ENCODE data around the gene GLI2. TPM values are rescaled to one million over a fixed set of nuclear protein-coding genes. Genes with fewer than 3 reads are reported as not detected.

Gene GLI2
- total and polyA plus RNA-seq, 2 of the 13 experiments (the other 11 are each of a cell fraction or from before 2014, with no cell fraction given): not detected

DNA sequence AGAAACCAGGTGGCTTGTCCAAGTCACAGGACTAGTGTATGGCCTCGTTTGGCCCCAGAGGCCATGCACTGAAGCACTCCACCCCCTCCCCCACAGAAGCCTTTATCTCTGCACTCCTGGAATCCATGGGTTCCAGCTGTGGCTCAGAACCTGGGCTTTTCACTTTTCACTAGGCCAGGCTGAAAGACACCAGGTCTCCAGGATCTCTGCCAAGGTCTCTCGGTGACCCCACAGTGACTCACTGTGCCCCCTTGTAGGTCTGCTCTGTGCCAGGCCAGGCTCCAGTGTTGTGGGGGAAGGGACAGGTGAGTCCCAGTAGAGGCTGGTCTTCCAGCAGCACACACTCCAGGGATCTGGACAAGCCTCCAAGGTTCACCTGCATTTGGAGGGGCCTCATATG, 31.0 kb upstream of the GLI2 start (continued):
- TF ChIP-seq, protein P1, sequence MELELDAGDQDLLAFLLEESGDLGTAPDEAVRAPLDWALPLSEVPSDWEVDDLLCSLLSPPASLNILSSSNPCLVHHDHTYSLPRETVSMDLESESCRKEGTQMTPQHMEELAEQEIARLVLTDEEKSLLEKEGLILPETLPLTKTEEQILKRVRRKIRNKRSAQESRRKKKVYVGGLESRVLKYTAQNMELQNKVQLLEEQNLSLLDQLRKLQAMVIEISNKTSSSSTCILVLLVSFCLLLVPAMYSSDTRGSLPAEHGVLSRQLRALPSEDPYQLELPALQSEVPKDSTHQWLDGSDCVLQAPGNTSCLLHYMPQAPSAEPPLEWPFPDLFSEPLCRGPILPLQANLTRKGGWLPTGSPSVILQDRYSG (CRISPR knock-in tag; IDR thresholded peaks at IDR 0.05): no peak

DNA sequence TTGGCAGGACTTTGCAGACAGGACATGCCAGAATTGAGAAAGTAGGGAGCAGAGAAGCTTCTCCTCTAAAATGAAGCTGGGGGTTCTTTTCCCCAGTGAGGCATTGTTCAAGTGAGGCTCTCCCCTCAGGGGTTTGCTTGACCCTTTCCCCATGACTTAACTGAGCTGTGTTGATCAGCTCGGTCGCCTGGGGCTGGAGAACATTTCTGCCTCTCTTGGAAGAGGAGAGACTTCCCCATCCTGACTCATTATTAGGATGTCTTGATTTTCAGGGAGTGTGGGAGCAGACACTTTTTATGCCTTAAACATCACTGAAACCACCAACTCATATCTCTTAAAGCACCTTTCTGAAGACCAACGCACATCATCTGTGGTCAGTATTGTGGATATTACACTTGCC, 27.9 kb upstream of the GLI2 start:
- WGBS (ENCODE audit: low lambda C conversion rate): 5% methylated on average over 3 of the region's 3 CpGs
- Histone ChIP-seq H3K4me2 (ENCODE audit: low read depth, low read length) (no peak overlapping the region), H3K9ac (ENCODE audit: insufficient read depth, low read depth, low read length) (no peak overlapping the region), H3K27ac (ENCODE audit: extremely low read length, insufficient read depth, low read length) (no peak overlapping the region), H3K4me3 (replicated peaks in 1 of 3; ENCODE audit: insufficient read depth in 1 of 3, low read depth in 2 of 3, low read length in 3 of 3) (no peak overlapping the region), H4K20me1 (ENCODE audit: insufficient read depth, low read length) (no peaks in the 10 kb centered on the region), H3K27me3 (ENCODE audit: control insufficient read depth in 1 of 2, insufficient read depth in 2 of 2, low read length in 2 of 2) (peaks cover 8 to 90% of the 10 kb centered on the region in 2 experiments; a peak in 4 of 5 replicates), H3K36me3 (replicated peaks in 1 of 2; ENCODE audit: control insufficient read depth in 1 of 2, insufficient read depth in 2 of 2, low read length in 2 of 2) (no peaks in the 10 kb centered on the region), H3K4me1 (ENCODE audit: insufficient read depth, low read length) (no peaks in the 10 kb centered on the region), H2AFZ (ENCODE audit: low read length) (no peak overlapping the region), H3K9me3 (ENCODE audit: low read length) (no peaks in the 10 kb centered on the region), H3K79me2 (ENCODE audit: insufficient read depth, low read length) (no peaks in the 10 kb centered on the region)
- in situ Hi-C loops (cut with HindIII; ENCODE audit: extremely low pct_ligation_motif_present, low pct_unique_long_range_greater_than_20kb): no loop called here
- no TSS peak for BruUV-seq (replicated peaks)
- ChIA-PET POLR2A (no interaction called here), CTCF (ENCODE audit: low intra/inter-chr PET ratio, low total read pairs) (no interaction called here)
- ATAC-seq (no peak), FAIRE-seq (no peak), DNase-seq (ENCODE audit: low spot score) (no peak)
- intact Hi-C loops (cut with micrococcal nuclease; ENCODE audit: unreplicated experiment): no loop called here
- TF ChIP-seq ZEB1 (IDR thresholded peaks at IDR 0.05; ENCODE audit: insufficient replicate concordance, low read depth) (no peak), TOPORS (CRISPR knock-in tag; IDR thresholded peaks at IDR 0.05) (no peak), ZNF577 (CRISPR knock-in tag; IDR thresholded peaks at IDR 0.05; ENCODE audit: borderline replicate concordance, low read depth) (no peak), PHF21A (CRISPR knock-in tag; IDR thresholded peaks at IDR 0.05) (no peak), ZNF138 (CRISPR knock-in tag; IDR thresholded peaks at IDR 0.05; ENCODE audit: low read depth) (no peak), RBM39 (IDR thresholded peaks at IDR 0.05; ENCODE audit: low read depth, low read length, poor library complexity, severe bottlenecking) (no peak), GLI4 (CRISPR knock-in tag; IDR thresholded peaks at IDR 0.05; ENCODE audit: borderline replicate concordance) (no peak), MBD4 (IDR thresholded peaks at IDR 0.05; ENCODE audit: borderline replicate concordance, low read length) (no peak)
- TF ChIP-seq, protein P2, sequence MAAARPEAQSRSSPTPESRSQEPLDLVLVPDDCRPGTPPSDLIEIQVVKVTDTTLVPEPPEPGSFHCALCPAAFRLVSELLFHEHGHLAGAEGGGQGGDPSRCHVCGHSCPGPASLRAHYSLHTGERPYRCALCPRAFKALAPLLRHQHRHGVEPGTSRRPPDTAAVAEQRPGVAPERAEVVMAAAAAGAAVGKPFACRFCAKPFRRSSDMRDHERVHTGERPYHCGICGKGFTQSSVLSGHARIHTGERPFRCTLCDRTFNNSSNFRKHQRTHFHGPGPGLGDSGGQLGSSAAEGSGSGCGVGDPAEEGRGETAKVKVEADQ (CRISPR knock-in tag; IDR thresholded peaks at IDR 0.05; ENCODE audit: borderline replicate concordance): no peak
- TF ChIP-seq, protein P3, sequence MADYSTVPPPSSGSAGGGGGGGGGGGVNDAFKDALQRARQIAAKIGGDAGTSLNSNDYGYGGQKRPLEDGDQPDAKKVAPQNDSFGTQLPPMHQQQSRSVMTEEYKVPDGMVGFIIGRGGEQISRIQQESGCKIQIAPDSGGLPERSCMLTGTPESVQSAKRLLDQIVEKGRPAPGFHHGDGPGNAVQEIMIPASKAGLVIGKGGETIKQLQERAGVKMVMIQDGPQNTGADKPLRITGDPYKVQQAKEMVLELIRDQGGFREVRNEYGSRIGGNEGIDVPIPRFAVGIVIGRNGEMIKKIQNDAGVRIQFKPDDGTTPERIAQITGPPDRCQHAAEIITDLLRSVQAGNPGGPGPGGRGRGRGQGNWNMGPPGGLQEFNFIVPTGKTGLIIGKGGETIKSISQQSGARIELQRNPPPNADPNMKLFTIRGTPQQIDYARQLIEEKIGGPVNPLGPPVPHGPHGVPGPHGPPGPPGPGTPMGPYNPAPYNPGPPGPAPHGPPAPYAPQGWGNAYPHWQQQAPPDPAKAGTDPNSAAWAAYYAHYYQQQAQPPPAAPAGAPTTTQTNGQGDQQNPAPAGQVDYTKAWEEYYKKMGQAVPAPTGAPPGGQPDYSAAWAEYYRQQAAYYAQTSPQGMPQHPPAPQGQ (CRISPR knock-in tag; IDR thresholded peaks at IDR 0.05; ENCODE audit: borderline replicate concordance): no peak
- TF ChIP-seq, protein P4, sequence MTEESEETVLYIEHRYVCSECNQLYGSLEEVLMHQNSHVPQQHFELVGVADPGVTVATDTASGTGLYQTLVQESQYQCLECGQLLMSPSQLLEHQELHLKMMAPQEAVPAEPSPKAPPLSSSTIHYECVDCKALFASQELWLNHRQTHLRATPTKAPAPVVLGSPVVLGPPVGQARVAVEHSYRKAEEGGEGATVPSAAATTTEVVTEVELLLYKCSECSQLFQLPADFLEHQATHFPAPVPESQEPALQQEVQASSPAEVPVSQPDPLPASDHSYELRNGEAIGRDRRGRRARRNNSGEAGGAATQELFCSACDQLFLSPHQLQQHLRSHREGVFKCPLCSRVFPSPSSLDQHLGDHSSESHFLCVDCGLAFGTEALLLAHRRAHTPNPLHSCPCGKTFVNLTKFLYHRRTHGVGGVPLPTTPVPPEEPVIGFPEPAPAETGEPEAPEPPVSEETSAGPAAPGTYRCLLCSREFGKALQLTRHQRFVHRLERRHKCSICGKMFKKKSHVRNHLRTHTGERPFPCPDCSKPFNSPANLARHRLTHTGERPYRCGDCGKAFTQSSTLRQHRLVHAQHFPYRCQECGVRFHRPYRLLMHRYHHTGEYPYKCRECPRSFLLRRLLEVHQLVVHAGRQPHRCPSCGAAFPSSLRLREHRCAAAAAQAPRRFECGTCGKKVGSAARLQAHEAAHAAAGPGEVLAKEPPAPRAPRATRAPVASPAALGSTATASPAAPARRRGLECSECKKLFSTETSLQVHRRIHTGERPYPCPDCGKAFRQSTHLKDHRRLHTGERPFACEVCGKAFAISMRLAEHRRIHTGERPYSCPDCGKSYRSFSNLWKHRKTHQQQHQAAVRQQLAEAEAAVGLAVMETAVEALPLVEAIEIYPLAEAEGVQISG (CRISPR knock-in tag; IDR thresholded peaks at IDR 0.05): no peak
